22Rv1 (cell line): ENCODE data around the gene LSS.
"Not testable (repeated sequence)": the region's sequence is repeated elsewhere in the genome, so short reads cannot be mapped to it uniquely, and the experiment has no call there.

Source experiments
- H3K27ac ChIP-seq: fragments of 450-650 bp; 2 replicates; pipeline ENCODE4 v1.5.1; 2017
- CTCF ChIP-seq: fragments of 450-650 bp; IDR thresholded peaks from 2 replicates; pipeline ENCODE4 v1.5.1; 2017; ENCODE audit warnings: mild to moderate bottlenecking
- ZFX ChIP-seq: fragments of 450-650 bp; IDR thresholded peaks from 2 replicates; pipeline ENCODE4 v1.6.1; 2017; ENCODE audit warnings: antibody characterized with exemption, borderline replicate concordance

The LSS gene

GRCh38 chr21:46234436-46234950 is 5.9 kb upstream of the LSS start:
- H3K27ac ChIP-seq = no peak overlapping the region
- no peak for TF ChIP-seq CTCF
- no peak for TF ChIP-seq ZFX

DNA sequence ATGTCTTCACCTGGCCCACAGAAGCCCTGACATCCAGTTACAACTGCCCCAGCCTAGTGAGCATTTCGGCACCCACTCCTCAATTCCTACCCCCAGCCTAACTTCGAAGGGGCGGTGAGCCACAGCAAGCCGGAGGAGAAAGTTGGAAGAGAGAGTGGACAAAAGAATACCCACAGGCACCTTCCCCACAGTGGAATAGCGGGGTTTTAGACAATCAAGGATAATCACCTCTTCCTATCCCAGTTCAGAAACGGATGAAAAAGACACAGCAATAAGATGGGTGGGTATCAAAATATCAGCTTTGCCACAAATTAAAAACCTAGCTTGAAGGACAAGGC is 1.3 kb upstream of the LSS start:
- no peak for TF ChIP-seq ZFX
- no peak for TF ChIP-seq CTCF
- peak overlapping the region; percentile 68 for H3K27ac ChIP-seq

DNA sequence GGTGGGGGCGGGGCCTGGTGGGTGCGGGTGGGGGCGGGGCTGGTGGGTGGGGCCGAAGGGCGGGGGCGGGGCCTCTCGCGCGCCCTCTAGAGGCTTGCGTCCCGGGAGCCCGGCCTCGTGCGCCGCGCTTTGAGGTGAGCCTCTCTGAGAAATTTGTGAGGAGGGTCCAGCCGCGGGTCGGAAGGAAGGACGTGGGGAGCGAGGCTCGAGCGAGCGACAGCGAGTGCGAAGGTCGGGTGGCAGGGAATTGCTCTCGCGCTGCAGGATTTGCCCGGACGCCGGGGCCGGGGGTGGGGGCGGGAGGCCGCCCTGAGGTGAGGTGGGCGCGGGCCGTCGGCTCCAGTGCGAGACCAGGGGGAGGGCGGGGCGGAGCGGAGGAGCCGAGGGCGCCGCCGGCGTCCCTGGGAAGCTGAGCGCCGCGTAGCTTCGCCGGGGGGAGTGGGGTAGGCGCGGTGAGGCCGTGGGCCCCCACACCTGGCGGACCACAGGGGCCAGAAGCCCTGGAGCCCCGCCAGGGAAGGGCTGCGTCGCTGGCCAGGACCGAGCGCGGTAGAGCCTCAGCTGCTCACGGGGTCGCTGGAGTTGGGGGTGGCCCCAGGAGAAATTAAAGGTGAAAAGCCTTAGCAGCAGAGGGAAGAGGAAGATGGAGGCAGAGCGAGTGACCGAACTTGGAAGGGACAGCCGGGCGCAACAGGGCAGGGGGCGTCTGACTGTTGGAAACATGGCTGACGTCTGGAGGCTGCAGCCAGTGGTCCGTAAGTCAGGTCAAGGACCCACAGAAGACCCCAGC is 754 bp upstream of the LSS start:
- no peak for TF ChIP-seq ZFX
- TF ChIP-seq CTCF = peak; percentile 70
- H3K27ac ChIP-seq = peak overlapping the region; percentile 68

DNA sequence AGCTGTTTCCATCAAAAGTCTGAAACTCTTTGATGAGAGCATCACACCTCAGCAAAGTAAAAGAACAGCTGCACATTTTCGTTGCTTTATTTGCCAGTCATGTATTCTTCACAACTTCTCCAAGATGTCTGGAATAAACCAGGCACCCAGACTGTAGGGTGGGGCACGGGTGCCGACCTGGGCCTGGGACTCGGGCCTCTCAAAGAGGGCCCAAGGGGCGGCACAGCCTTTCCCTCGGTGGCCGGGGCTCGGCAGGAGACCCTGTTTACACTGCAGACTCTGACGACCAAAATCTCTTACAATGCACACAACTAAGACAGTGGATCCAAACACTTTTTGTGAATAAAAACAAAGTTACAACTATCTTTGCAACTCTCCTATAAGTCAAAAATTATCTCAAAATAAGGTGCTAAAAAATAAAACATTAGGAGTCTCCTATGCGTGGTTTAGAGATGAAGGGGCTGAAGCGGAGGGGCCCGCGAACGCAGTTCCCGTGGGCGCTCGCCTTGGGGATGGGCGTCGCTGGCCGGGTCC is 696 bp downstream of the LSS start:
- TF ChIP-seq ZFX = no peak
- no peak for TF ChIP-seq CTCF
- peak overlapping the region; percentile 67 for H3K27ac ChIP-seq

DNA sequence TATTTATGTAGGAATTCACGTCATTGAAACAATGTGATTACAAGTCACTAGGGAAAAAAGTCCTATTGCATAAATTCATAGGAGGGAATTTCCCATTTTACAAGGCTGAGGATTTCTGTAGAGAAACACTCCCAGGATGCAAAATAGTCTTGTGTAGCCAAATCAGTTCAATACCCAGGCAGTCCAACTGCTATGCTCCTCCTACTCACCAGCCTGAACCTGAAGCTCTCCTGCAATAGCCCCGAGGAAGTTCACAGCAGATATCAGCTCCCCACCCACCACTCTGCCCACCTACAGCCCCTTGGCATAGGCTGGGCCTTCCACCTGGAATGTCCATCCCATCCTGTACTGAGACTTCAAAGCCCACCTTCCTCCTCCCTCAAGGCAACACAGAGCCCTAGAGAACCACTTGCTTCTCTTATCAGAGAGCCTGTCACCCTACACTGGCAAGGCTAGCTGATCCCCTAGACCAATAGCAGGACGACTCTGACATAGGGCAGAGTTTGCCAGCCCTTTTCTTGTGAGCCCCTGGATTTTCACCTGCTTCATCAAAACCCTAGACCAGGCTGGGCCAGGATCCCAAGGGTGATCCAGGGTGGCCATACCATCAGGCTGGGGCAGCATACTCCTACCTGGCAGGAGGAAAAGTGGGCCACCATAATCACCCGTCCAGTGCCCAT is 1.5 kb downstream of the LSS start:
- TF ChIP-seq ZFX = no peak
- H3K27ac ChIP-seq = peak overlapping the region; percentile 67

DNA sequence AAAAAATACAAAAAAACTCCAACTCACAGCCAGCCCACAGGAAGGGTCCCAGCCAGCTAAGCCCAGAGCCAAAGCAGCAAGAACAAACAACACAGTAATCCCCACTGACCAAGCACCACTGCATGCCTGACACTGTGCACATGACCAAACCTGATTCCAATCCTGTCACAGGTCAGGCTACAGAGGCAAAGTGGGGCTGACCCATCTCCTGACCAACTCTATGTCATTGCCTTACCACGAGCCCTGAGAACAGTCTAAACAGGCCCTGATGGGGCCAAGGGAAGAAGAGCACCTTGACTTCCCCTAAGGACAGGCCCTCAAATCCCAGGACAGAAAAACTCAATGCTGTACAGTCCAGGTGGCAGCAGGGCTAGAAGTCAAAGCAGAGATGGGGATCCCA is 2.4 kb downstream of the LSS start:
- no peak for TF ChIP-seq ZFX
- TF ChIP-seq CTCF = no peak
- peak overlapping the region; percentile 24; the same call in 1 of the 2 replicates for H3K27ac ChIP-seq

GRCh38 chr21:46223661-46224060 is 4.9 kb downstream of the LSS start:
- H3K27ac ChIP-seq = not testable (repeated sequence)

- TF ChIP-seq CTCF = no peak
- no peak for TF ChIP-seq ZFX
- no peak overlapping the region for H3K27ac ChIP-seq
These were observed 5.4 kb downstream of the LSS start for GRCh38 chr21:46223217-46223616.
